ENCODE measurements around the gene TSC22D3. TPM values are rescaled to one million over a fixed set of nuclear protein-coding genes. Genes with fewer than 3 reads are reported as not detected.

Gene TSC22D3
- total and polyA plus RNA-seq, 12 donors, result 26.3 to 153 (median 36.9) TPM

DNA sequence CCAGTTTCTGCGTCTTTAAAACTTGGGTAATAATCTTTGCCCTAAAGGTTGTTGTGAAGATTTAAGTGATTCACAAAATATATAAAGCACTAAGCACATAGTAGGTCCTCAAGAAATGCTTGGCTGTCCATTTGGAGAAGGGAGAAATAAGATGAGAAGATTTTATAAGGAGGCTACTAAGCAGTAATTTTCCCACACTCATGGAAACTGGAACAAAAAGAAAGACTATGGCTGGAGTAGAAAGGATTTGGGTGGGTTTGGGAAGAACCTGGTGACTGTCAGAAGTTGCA, 100.3 kb downstream of the TSC22D3 start:
- peaks cover 0 to 70% (median 51%) of the 10 kb centered on the region in 9 donors for H3K4me1 ChIP-seq
- DNase-seq (no peak), ATAC-seq (no peak)
- WGBS, 2 donors, result 90 to 100% methylated on average over 1 of the region's 1 CpG
- peak overlapping the region; percentile 82 to 92 (median 90) for H3K27ac ChIP-seq
- intact Hi-C loops (cut with DNase I), result loop anchor here in 7 of 10 donors (2.0 to 10.0 kb wide), 6 partner anchors 37 to 99 kb away; partner anchors contain the start of gene TSC22D3 (in 1 of the 7)
- peaks cover 0 to 50% (median 0%) of the 10 kb centered on the region in 7 donors for H3K27me3 ChIP-seq
- H3K4me3 ChIP-seq, result peak overlapping the region in 7 of 10 donors; percentile 31 to 56 (median 46)
- no peaks in the 10 kb centered on the region for H3K36me3 ChIP-seq
- H3K9me3 ChIP-seq, result no peaks in the 10 kb centered on the region
- TF ChIP-seq, protein P1, sequence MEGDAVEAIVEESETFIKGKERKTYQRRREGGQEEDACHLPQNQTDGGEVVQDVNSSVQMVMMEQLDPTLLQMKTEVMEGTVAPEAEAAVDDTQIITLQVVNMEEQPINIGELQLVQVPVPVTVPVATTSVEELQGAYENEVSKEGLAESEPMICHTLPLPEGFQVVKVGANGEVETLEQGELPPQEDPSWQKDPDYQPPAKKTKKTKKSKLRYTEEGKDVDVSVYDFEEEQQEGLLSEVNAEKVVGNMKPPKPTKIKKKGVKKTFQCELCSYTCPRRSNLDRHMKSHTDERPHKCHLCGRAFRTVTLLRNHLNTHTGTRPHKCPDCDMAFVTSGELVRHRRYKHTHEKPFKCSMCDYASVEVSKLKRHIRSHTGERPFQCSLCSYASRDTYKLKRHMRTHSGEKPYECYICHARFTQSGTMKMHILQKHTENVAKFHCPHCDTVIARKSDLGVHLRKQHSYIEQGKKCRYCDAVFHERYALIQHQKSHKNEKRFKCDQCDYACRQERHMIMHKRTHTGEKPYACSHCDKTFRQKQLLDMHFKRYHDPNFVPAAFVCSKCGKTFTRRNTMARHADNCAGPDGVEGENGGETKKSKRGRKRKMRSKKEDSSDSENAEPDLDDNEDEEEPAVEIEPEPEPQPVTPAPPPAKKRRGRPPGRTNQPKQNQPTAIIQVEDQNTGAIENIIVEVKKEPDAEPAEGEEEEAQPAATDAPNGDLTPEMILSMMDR (IDR thresholded peaks at IDR 0.05), result no peak

DNA sequence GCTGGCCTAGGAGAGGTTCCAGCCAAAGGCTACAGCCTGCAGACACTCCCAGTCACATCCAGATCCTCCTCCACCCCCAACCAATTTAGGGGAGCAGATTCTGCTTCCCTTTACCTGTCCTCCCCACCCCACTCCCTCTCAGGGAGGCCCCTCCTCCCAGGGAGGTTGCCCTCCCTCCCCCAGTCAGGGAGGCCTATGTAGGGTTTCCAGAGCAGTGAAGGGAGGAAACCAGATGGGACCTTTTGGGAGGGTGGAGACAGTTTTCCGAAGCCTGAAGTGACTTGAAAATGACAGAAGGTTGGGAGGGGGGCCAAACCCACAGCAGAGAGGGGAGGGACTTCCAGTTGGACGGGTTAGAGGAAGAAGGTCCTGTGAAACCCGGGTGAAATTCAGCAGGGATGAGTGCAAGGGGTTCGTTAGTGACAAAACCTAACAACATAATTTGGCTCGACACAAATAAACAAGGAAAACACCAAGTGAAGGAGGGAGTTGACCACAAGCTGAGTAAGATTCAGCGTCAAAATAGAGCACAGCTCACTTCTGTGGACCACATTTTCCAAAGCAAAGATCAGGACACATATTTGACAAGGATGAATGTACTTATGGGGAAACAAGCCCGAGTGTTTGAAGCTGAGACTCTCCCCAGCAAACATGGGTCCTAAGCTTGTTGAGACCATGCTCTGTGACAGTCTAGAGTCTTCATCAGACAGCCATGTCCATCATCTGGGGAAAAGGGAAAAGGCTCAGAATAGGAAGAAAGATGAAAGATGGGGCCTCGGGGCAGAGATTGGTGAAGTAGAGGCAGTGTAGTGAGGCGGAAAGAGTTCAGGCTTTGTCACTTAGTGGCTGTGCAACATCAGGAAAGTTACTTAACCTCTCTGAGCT, 100.9 kb downstream of the TSC22D3 start:
- intact Hi-C loops (cut with DNase I), result loop anchor here in 9 of 10 donors (1.0 to 10.0 kb wide), 8 partner anchors 38 to 103 kb away; partner anchors contain the start of genes TSC22D3 (in 4 of the 9) and NCBP2L (in 3 of the 9)
- Histone ChIP-seq H3K27me3 (peaks cover 0 to 53% (median 0%) of the 10 kb centered on the region in 7 donors), H3K4me3 (peak overlapping the region in 5 of 10 donors; percentile 8 to 56 (median 31)), H3K9me3 (no peaks in the 10 kb centered on the region), H3K27ac (peak overlapping the region; percentile 82 to 92 (median 90)), H3K36me3 (no peaks in the 10 kb centered on the region), H3K4me1 (peaks cover 0 to 69% (median 51%) of the 10 kb centered on the region in 9 donors)
- DNase-seq (peak; percentile 42 to 73), ATAC-seq (peak; percentile 18 to 61 (median 47))
- WGBS, 2 donors, result 35 to 49% methylated on average over 9 of the region's 9 CpGs
- TF ChIP-seq, protein P1 (IDR thresholded peaks at IDR 0.05), result no peak

DNA sequence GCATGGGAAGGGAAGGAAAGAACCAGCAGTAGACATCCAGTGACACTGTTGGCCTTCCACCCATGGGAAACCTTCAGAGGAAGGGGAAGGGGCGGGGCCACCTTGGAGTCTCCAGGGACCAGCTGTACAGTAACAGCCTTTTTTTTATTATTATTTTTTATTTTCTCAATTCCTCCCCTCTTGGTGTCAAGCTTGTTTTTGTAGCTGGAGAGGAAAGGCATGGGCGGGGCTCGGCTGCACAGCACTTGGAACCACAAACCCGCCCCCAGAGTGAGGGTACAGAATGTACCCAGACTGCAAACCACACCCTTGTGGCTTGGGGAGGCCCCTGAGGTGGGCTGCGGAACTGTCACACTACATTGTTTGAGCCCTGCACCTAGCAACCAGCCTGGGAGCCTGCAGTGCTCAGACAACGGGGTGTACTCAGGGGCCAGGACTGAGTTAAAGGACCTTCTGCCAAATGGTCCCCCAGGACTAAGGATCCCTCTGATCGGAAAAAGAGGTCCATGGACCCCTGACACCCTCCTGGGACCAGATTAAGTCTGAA, 101.6 kb downstream of the TSC22D3 start:
- DNase-seq, result peak; percentile 79 to 80
- Histone ChIP-seq H3K9me3 (no peaks in the 10 kb centered on the region), H3K27ac (peak overlapping the region; percentile 82 to 92 (median 90)), H3K4me3 (peak overlapping the region in 3 of 10 donors; percentile 8 to 56 (median 28)), H3K4me1 (peaks cover 0 to 68% (median 45%) of the 10 kb centered on the region in 9 donors), H3K27me3 (peaks cover 0 to 52% (median 0%) of the 10 kb centered on the region in 7 donors), H3K36me3 (no peaks in the 10 kb centered on the region)
- WGBS, 2 donors, result 30 to 56% methylated on average over 7 of the region's 7 CpGs
- intact Hi-C loops (cut with DNase I), result loop anchor here in 8 of 10 donors (1.0 to 10.0 kb wide), 7 partner anchors 43 to 103 kb away; partner anchors contain the start of genes TSC22D3 (in 5 of the 8) and NCBP2L (in 4 of the 8)
- TF ChIP-seq, protein P1 (IDR thresholded peaks at IDR 0.05), result no peak
- ATAC-seq, result peak; percentile 55 to 88 (median 76)

DNA sequence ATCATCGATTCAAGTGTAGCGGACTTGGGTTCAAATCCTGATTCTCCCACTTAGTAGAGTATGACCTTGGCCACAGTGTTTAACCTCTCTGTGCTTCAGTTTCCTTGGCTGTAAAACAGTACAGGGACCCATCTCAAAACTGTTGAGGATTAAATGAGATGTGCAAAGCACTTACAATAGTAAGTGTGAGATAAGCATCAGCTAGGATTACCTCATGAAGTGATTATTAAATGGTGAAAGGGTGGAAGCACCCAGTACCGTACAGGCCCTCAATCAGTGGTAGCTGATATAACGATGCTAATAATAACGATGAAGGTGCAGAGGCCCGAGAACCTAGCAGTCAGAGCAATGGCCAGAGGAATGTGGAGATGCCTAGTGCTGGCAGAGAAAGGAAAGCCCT, 102.2 kb downstream of the TSC22D3 start:
- TF ChIP-seq, protein P1 (IDR thresholded peaks at IDR 0.05), result no peak
- 31 to 35% methylated on average over 6 of the region's 6 CpGs for WGBS, 2 donors
- peak overlapping the region in 1 of 10 donors; percentile 12 for H3K4me3 ChIP-seq
- H3K4me1 ChIP-seq, result peaks cover 0 to 65% (median 40%) of the 10 kb centered on the region in 9 donors
- DNase-seq (no peak), ATAC-seq (peak in 1 of 8 donors; percentile 1)
- peaks cover 0 to 52% (median 0%) of the 10 kb centered on the region in 7 donors for H3K27me3 ChIP-seq
- peak overlapping the region; percentile 74 to 92 (median 89) for H3K27ac ChIP-seq
- intact Hi-C loops (cut with DNase I), result loop anchor here in 7 of 10 donors (1.0 to 10.0 kb wide), 5 partner anchors 43 to 104 kb away; partner anchors contain the start of genes NCBP2L (in 4 of the 7) and TSC22D3 (in 4 of the 7)
- no peaks in the 10 kb centered on the region for H3K9me3 ChIP-seq
- H3K36me3 ChIP-seq, result no peaks in the 10 kb centered on the region

All from heart right ventricle (tissue), 16 donors.